GM10248 (cell line): ENCODE results near the gene CACNA1C.

Source experiments
- CTCF ChIA-PET: fragments of 300-600 bp; sonication (Branson Sonifier 250); formaldehyde crosslinking; extraction: SDS; loops from one replicate; lab custom pipeline; 2021; ENCODE audit warnings: antibody characterized with exemption; lab: Yijun Ruan, JAX
- POLR2A ChIA-PET: fragments of 350-650 bp; sonication (Branson Sonifier 250); formaldehyde crosslinking; extraction: SDS; loops from one replicate; lab custom pipeline; 2020; ENCODE audit warnings: antibody characterized with exemption; lab: Yijun Ruan, JAX
- DNase-seq: peaks from one replicate; pipeline ENCODE4 v3.0.0; 2012; ENCODE audit errors: extremely low spot score
- CTCF ChIP-seq: IDR thresholded peaks from 2 replicates; pipeline ENCODE4 v1.5.1; 2012; ENCODE audit warnings: mild to moderate bottlenecking, low read depth; ENCODE audit errors: extremely low read depth, missing control alignments, control extremely low read depth

The CACNA1C gene

GRCh38 chr12:2191534-2192153 is 138.9 kb downstream of the CACNA1C start:
- no peak for TF ChIP-seq CTCF
- ChIA-PET POLR2A (no interaction called here), CTCF (no interaction called here)
- no peak for DNase-seq

DNA sequence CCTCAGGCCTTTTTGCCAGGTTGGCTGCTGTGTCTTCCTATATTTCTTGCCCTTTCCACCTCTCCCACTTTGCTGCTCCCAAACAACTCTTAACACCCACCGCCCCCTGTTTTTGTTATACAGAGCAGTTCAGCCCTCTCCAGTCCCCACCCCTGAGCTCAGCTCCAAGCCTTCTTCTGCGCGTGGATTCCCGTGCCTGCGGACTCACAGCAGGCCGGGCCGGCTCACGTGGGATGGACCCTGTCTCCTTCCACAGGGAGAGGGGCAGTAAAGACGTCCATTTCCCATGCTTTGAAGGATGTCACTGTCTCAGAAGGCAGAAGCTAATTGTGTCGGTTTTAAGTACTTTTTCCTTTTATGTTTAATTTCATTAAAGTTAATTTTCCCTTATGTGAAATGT is 139.4 kb downstream of the CACNA1C start:
- ChIA-PET CTCF (no interaction called here), POLR2A (no interaction called here)
- no peak for TF ChIP-seq CTCF
- DNase-seq = no peak

GRCh38 chr12:2194060-2194459 is 141.3 kb downstream of the CACNA1C start:
- POLR2A ChIA-PET = interaction anchor here (0.7 kb wide), 1 partner anchor 132 kb away, joined by 7 read pairs; no protein-coding TSS in a partner anchor

DNA sequence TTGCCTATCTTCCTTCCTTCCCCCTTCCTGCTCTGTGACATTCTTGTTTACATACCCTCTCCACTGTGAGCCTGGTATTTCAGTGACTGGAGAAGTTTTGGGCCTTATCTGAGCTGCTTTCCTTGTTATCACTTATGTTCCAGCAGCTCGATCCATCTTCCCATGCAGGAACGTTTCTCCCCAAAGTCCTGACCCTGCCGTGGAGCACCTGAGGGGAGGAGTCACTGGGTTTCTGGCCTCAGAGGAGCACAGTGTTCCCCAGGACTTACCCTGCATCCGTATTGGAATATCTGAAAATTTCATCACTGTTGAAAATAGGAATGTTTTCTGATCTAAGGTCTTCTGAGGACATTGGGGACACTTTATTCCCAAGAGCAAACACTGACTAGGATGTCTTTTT is 141.8 kb downstream of the CACNA1C start:
- no peak for DNase-seq
- ChIA-PET CTCF (interaction anchor here (1.4 kb wide), 1 partner anchor 19 kb away, joined by 3 read pairs; no protein-coding TSS in a partner anchor), POLR2A (interaction anchor here (0.7 kb wide), 1 partner anchor 133 kb away, joined by 7 read pairs; no protein-coding TSS in a partner anchor)
- no peak for TF ChIP-seq CTCF

More at GRCh38 chr12:2194060-2194459, 141.3 kb downstream of the CACNA1C start:
- no peak for DNase-seq
- no peak for TF ChIP-seq CTCF
- CTCF ChIA-PET = no interaction called here

DNA sequence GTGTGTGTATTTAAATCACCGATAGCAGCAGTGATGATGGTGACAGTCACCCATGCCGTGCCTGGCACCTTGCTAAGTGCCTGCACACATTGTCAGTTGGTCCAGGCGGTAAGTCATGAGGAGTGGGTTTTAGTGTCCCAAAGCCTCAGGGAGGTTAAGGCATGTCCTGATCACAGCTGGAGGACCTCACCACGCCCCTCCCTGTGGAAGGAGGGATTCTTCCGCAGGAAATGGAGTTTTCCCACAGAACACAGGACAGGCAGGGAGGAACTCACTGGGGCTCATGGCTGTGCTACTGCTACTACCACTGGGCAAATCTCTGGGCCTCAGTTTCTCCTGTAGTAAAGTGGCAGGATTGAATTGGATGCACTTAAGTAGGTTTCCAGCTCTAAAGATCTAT is 142.3 kb downstream of the CACNA1C start:
- POLR2A ChIA-PET = no interaction called here
- CTCF ChIA-PET = interaction anchor here (1.4 kb wide), 1 partner anchor 18 kb away, joined by 3 read pairs; no protein-coding TSS in a partner anchor
- TF ChIP-seq CTCF = no peak
- DNase-seq = no peak

DNA sequence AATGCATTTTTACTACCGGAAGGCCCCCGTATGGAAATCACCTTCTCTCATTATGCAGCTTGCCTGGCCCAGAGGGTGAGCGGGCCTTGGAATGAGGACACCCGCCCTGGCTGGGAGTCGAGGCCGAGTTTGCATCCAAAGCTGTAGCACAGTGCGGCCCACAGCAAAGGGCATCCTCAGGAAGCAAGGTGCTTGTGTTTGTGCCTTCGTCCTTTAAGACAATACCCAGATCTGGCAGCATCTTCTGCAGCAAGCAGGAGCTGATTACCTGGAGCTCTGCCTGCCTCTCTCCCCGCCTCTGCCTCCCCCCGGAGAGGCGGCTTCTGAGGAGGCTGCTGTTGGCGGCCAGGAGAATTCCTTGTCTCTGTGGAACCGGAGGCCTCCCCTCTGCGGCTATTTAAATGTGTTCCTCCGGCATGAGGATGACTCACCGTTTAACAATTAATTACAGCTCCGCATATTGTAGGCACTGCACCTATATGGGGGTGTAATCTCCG is 145.3 kb downstream of the CACNA1C start:
- no peak for DNase-seq
- POLR2A ChIA-PET = no interaction called here
- TF ChIP-seq CTCF = no peak
- CTCF ChIA-PET = no interaction called here
